HPDE6-E6E7 (cell line): ENCODE results near the gene TTC39C.
"Not testable (repeated sequence)": the region's sequence is repeated elsewhere in the genome, so short reads cannot be mapped to it uniquely, and the experiment has no call there.

Experiments
- DNase-seq: peaks from one replicate; pipeline ENCODE4 v3.0.0; 2011; ENCODE audit warnings: missing footprints; ENCODE audit errors: extremely low spot score

Gene TTC39C

DNA sequence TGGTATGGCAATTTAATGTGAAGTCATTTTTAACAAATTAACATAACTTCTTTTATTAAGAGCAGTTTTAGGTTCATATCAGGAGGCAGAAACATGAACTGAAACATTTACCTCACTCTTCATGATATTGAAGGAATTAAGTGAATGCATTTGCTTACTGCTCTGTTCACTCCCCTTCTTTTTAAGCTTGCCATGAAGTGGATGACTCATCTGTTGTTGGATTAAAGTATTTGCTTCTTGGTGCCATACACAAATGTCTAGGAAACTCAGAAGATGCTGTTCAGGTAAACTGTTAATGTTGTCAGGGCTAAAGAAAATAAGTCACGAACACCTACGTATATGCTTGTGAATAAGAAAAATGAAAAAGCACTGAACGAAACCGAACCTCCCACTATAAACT lies 114.1 kb downstream of the TTC39C start:
- DNase-seq, result no peak

DNA sequence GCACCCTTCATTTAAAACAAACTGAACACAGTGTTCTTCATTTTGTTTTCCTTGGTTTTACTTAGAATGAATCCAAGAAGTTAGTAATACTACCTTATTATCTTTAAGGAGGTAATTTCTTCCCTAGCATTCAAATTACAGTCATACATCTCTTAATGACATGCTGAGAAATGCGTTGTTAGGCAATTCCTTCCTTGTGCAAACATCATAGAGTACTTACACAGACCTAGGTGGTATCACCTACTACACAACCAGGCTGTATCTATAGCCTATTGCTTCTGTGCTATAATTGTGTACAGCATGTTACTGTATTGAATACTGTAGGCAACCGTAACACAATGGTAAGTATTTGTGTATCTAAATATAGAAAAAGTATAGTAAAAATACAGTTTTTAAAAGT lies 115.9 kb downstream of the TTC39C start:
- DNase-seq, result no peak

DNA sequence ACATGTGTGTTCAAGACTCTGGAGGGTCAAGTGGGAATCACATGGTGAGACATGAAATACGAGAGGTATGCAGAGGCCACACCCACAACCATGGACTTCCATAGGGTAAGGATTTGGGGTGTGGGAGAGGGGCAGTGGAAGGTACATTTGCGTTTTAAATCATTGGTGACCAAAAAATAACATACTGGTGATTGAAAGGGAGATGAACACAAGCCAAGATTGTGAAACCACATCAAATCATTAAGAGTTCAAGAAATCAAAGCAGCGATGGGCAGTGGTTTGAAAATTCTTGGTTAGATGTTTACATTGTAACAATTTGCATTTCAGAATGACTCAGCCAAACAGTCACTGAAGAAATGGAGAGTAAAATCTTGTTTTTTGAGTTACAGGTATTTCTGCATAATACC lies 122.4 kb downstream of the TTC39C start:
- DNase-seq, result no peak

GRCh38 chr18:24138409-24138788 lies 123.8 kb downstream of the TTC39C start:
- DNase-seq, result no peak

- peak; percentile 74 for DNase-seq
These were observed 124.4 kb downstream of the TTC39C start, which contains the start of gene CABYR for GRCh38 chr18:24138789-24139616. Gene CABYR, plus strand, starts transcription at chr18:24139062. Its CDS starts 4,053 bp downstream, at chr18:24143115.

GRCh38 chr18:24140697-24141096 lies 126.1 kb downstream of the TTC39C start:
- no peak for DNase-seq

- DNase-seq, result no peak
These were observed 127.8 kb downstream of the TTC39C start for GRCh38 chr18:24142376-24142775.

GRCh38 chr18:24149591-24149990 lies 135.0 kb downstream of the TTC39C start:
- not testable (repeated sequence) for DNase-seq

GRCh38 chr18:24153397-24153796 lies 138.8 kb downstream of the TTC39C start:
- no peak for DNase-seq

GRCh38 chr18:24157855-24158254 lies 143.3 kb downstream of the TTC39C start:
- DNase-seq, result no peak

DNA sequence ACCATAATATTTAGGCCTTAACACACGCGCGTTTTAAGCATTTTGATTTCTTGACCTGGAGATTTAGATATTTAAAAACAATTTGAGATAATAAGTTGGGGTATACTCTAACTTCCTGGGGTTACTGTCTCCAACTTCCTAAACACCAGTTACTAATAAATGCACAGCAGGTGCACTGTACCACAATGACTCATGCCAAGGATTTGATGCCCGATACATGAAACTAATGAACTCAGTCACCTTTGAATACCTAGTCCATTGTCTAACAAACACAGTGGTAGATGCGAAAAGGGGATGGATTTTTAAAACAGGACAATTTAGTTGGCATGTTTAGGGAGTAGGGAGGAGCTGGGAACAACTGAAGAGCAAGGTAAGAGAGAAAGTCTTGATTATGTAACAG lies 145.5 kb downstream of the TTC39C start:
- no peak for DNase-seq

DNA sequence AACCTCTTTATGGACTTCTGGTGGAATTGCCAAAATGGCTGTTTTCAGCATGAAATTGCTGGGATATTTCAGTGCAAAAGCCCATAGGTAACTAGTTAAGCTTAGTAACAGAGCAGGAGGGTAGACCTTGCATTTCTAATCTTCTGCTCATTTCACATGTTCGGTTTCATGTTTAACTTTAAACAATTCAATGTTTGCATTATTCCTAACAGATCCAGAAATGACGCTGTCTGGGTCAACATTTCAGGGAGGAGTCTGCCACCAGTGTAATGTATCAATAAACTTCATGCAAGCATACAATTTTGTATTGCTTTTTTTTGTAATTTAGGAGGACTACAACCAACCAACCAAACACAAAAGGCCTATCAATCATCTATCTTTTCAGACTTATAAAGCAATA lies 146.8 kb downstream of the TTC39C start:
- DNase-seq, result no peak

DNA sequence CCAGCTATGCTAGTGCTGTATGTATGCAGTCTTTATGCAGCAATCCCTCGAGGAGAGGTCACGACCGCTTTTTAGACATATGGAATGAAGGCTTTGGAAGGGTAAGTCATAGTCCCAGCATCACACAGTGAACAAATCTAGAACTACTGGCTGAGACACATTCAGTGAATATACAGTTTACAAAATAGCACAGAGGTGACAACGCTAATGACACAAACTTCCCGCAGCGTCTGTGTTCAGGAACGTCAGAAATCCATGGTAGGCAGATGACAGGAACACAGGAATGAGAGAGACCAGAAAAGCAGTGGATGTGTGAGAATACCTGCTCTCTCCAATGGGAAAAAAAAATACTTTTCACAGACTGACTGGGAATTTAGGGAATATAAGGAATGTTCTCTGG lies 153.9 kb downstream of the TTC39C start:
- DNase-seq, result no peak

DNA sequence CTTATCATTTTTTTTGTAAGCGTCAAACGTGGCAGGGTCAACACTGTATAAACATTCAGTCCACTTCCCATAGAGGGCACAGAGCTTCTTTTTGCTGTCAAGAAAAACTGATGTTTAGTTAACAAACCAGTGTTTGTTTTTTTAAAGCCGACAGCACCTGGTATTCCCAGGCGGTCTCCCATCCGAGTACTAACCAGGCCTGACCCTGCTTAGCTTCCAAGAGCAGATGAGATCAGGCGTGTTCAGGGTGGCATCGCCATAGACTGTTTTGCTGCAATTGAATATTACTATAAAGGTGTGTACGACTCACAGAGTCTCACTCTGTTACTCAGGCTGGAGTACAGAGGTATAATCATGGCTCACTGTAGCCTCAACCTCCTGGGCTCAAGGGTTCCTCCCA lies 155.8 kb downstream of the TTC39C start:
- no peak for DNase-seq

- no peak for DNase-seq
These were observed 159.4 kb downstream of the TTC39C start for GRCh38 chr18:24173997-24174396.

DNA sequence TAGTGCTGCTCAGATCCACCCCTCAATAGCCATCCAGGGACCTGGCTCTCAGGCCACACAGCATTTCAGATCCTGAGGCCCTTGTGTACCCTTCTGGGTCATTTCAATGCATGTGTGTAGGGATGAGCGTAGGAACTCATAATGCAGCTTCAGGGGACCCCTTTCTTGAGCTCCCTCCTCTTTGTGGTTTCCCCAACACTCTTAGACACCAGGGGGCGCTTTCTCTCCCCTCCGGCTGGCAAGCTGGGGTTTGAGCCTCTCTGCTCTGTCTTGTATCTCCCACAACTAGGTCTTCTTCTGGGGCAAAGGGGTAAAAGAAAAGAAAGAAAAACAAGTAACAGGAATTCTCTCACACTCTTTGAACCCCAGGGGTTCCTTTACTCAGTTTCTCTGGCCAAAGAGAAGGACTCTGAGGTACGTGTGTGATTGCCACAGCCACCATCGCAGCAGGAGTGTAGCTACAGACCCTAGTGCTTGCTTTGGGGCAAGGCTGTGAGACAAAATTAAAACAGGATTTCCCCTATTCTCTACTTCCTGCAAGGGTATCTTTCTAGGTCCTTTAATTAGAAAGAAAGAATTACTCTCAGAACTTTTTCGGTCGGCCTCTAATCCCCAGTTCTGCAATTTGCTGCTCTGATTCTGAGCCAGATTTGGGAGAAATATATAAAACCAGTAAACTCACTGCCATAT lies 162.3 kb downstream of the TTC39C start:
- DNase-seq, result peak; percentile 31

DNA sequence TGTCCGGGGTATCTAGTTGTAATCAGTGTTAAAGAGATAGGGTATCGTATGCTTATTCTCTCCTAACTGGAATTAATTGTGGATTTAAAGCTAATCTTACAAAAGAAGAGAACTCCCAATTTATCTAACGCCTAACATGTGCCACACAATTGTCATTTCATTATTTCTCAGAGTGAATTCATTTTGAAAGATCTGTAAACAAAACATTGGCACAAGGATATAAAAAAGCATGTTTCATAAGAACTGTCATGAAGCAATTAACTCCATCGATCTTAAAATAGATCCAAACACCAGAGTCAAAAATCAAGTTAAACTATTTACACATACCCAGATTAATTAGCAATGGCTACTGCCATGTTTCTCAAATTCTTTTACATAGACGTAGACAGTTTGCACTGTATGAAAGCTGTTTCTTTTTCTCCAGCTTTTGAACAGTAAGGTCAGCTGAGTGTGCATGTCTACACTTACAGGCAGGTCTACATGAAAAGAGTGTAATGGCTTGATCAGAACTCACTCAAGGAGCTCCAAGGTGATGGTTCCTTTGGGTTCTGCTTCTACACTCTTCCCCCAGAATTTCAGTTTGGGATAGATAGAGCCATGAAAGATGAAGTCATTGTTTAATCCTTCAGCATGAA lies 163.1 kb downstream of the TTC39C start:
- no peak for DNase-seq

DNA sequence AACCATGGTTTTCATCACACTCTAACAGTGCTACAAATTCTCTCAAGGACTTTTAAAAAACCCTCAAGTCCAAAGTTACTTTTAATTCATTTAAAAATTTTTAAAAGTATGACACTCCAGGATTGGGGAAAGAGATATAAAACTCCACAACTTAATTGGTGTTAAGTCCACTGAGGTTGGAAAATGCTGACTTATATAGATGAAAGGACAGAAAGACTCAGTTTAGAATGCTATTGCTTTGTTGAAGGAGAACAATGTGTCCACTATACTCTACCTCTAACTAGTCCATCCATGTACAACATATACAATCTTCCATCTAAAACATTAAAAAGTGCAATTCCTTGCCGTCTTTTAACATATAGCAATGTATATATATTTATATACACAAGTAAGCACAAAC lies 165.5 kb downstream of the TTC39C start:
- DNase-seq, result no peak

- no peak for DNase-seq
These were observed 167.3 kb downstream of the TTC39C start for GRCh38 chr18:24181806-24182205.
